Muscle layer of colon (tissue), 2 donors: ENCODE measurements around the gene CCNB2.
"Not testable (repeated sequence)": the region's sequence is repeated elsewhere in the genome, so short reads cannot be mapped to it uniquely, and the experiment has no call there.

Source experiments
- H3K27ac ChIP-seq: one replicate; pipeline ENCODE4 v1.7.0; 2013; ENCODE audit warnings: low read depth, mild to moderate bottlenecking, low read length, moderate library complexity
- H3K27me3 ChIP-seq, 2 donors: one replicate each; pipeline ENCODE4 v1.7.0; 2013; ENCODE audit warnings: low read length in 2 of 2, mild to moderate bottlenecking in 2 of 2; ENCODE audit not compliant: insufficient read depth in 2 of 2, control insufficient read depth in 1 of 2
- H3K36me3 ChIP-seq: one replicate; pipeline ENCODE4 v1.7.0; 2013; ENCODE audit warnings: mild to moderate bottlenecking, low read length; ENCODE audit not compliant: insufficient read depth
- H3K4me1 ChIP-seq: one replicate; pipeline ENCODE4 v1.7.0; 2013; ENCODE audit warnings: mild to moderate bottlenecking, low read length; ENCODE audit not compliant: insufficient read depth
- H3K4me3 ChIP-seq, 2 donors: one replicate each; pipeline ENCODE4 v1.7.0; 2013; ENCODE audit warnings: low read length in 2 of 2, low read depth in 1 of 2, mild to moderate bottlenecking in 1 of 2, moderate library complexity in 1 of 2
- H3K9ac ChIP-seq: one replicate; pipeline ENCODE4 v1.7.0; 2013; ENCODE audit warnings: low read length
- H3K9me3 ChIP-seq: one replicate; pipeline ENCODE4 v1.7.0; 2013; ENCODE audit warnings: mild to moderate bottlenecking, low read length
- donor health status: abdominal sarcoma.
- donor health status: Adenocarcinoma of cecum.

Gene CCNB2

DNA sequence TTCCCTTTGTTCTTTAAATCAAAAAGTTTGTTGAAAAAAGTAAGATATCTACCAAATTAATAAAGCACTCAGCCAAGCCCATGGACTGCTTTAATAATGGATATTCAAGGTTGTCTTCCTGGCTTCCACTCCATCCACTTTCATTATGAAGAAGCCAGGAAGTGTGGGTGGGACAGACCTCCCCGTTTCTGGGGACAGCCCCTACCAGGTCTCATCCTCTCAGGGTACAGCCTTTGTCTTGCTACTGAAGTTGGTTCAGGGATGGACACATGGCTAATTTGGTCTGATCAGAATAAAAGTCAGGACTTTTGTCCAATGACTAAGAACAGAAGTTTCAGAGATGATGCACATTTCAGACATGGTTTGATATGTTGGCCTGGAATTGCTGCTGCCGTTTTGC lies 32.6 kb downstream of the CCNB2 start:
- Histone ChIP-seq H3K9ac (no peak overlapping the region), H3K36me3 (peaks cover 23% of the 10 kb centered on the region), H3K9me3 (no peaks in the 10 kb centered on the region), H3K27me3 (no peaks in the 10 kb centered on the region), H3K4me3 (no peak overlapping the region), H3K27ac (no peak overlapping the region), H3K4me1 (no peaks in the 10 kb centered on the region)

DNA sequence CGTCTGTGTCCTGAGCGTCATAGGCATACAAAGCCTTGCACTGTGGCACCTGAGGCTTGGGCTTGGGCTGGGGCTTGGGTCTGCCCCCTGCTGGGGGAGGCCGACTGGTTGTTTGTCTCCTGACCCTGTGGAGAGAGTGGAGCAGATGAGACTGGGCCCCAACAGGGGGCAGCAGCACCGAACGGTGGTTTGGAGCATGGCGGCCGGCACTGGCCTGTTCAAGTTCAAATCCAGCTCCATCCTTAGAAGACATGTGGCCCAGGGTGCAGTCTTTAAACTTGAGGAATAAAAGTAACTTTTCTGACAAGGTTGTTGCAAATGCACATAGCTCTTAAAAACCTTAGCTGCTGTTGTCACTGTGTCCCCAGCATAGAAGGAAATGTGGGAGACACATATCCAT lies 33.3 kb downstream of the CCNB2 start:
- no peak overlapping the region for H3K4me3 ChIP-seq
- H3K36me3 ChIP-seq: peaks cover 30% of the 10 kb centered on the region
- no peaks in the 10 kb centered on the region for H3K9me3 ChIP-seq
- H3K4me1 ChIP-seq: no peaks in the 10 kb centered on the region
- H3K27ac ChIP-seq: no peak overlapping the region
- no peak overlapping the region for H3K9ac ChIP-seq
- H3K27me3 ChIP-seq: no peaks in the 10 kb centered on the region

DNA sequence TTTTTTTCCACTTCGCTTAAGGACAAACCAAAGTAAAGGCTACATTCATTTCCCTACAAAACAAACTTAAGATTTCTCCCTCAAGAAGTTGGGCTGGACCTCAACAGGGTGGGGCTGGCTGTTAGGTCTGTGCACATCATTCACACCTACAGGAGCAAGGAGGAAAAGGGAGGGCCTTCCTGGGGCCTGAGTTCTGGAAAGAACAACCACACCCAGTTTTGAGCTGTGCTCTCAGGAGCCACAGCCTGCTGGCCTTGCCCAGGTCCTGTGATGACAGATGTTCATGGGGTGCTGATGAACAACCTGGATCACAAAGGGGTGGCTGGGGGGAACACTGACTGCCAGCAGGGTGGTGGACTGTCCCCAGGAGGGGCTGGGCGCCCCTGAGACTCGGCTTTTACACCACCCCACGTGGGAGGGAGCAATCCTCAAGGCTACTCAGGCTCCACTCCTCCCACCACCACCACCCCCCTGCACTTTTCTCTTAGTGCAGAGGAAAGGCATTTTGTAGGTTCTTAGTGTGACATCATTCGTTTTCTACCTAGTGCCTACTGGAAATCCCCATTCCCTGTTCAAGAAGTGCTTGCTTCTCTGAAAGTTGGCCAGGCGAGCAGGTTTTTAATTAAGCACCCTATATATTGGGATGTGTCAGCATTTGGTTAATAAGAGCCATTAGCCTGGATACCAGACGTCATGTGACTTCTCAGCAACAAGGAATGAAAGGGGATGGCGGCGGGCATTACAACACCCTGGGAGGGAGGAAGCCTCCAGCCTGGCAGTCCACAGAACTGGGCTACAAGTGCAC lies 35.7 kb downstream of the CCNB2 start:
- peaks cover 33% of the 10 kb centered on the region for H3K36me3 ChIP-seq

DNA sequence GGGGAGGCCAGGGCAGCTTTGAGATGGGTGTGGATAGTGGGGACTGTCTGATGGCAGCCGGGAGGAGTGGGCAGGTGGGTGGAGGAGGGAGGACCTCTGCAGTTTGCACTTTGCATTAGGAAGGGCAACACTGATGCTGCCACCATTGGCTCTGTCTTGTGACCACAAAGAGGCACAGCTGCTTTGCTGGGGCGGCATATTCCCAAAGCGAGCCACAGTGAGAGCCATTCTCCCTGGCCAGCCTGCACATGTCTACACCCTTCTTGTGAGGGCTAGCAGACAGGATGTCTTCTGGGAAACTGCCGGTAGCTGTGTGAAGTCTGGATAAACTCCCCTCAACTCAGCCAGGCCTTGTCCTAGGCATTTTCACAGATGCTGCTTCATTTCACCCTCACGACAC lies 38.3 kb downstream of the CCNB2 start:
- peaks cover 4% of the 10 kb centered on the region for H3K4me1 ChIP-seq
- H3K27me3 ChIP-seq: no peaks in the 10 kb centered on the region
- no peak overlapping the region for H3K9ac ChIP-seq
- peaks cover 31% of the 10 kb centered on the region for H3K36me3 ChIP-seq
- no peak overlapping the region for H3K27ac ChIP-seq
- no peak overlapping the region for H3K4me3 ChIP-seq
- H3K9me3 ChIP-seq: no peaks in the 10 kb centered on the region

More for the DNA sequence above, 35.7 kb downstream of the CCNB2 start:
- no peak overlapping the region for H3K9ac ChIP-seq
- no peaks in the 10 kb centered on the region for H3K4me1 ChIP-seq
- no peaks in the 10 kb centered on the region for H3K27me3 ChIP-seq
- H3K9me3 ChIP-seq: no peaks in the 10 kb centered on the region
- no peak overlapping the region for H3K4me3 ChIP-seq
- H3K27ac ChIP-seq: no peak overlapping the region

DNA sequence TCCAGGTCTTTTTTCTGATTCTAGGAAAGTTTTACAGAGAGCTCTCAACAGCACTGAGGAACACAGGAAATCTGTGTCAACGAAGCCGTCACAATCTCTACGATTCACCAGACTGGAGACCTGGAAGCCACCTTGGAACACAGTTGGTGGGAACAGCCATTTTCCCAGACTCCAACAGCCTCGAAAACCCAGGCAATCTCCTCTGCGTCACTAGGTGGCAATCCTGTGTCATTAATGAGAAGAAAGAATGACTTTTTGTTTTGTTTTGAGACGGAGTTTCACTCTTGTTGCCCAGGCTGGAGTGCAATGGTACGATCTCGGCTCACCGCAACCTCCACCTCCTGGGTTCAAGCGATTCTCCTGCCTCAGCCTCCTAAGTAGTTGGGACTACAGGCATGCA lies 39.6 kb downstream of the CCNB2 start:
- H3K4me3 ChIP-seq, H3K9ac ChIP-seq, H3K27ac ChIP-seq, H3K4me1 ChIP-seq, H3K9me3 ChIP-seq, H3K27me3 ChIP-seq: not testable (repeated sequence)
- peaks cover 31% of the 10 kb centered on the region for H3K36me3 ChIP-seq

DNA sequence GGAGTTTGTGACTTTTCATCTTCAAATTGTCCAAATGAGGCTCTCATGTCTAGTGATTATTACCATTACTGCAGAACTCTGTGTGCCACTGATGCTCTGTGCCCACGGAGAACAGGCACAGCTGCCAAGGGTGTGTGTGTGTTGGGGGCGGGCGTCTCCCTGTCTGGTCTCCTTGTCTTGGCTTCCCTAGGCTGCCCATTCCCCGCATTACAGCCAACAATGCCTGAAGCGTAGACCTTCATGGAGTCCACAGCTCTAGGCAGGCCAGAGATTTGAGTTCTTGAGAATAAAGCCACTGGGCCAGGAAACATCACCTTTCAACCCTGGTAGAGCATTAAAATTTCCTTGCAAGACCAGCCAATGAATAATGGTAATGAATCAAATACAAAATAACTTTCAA lies 42.7 kb downstream of the CCNB2 start:
- Histone ChIP-seq H3K27me3 (no peaks in the 10 kb centered on the region), H3K36me3 (peaks cover 40% of the 10 kb centered on the region), H3K4me3 (no peak overlapping the region), H3K9me3 (no peaks in the 10 kb centered on the region), H3K9ac (no peak overlapping the region), H3K27ac (no peak overlapping the region), H3K4me1 (peaks cover 8% of the 10 kb centered on the region)

DNA sequence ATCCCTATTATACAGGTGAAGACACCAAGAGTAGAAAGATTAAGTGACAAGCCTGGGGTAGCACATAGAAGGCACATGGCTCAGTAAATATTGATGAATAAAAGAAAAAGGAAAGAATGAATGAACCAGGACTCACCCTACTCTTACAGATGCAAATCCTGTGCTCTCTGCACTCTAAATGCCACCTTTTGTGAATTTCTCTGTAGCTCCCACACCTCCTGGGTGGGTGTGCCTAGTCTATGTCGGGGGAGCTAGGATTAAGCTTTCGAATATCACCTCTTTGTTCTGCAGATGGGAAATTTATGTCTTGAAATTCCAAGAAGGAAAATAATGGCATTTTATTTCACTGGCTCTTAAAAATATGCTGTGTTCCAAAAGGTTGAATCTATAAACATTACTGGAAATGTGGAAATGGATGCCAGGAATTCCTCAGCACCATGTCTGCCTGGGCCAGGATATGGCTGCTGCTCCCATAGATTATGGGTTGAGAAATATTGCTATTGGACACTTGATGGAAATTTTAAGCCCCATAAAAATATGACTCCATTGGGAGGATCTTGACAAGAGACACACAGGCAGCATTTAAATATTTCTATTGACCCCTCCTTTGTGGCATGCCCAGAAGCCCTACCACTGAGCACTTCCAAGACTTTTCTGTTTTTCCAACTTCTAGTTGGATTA lies 43.3 kb downstream of the CCNB2 start:
- Histone ChIP-seq H3K9ac (no peak overlapping the region), H3K27me3 (no peaks in the 10 kb centered on the region), H3K36me3 (peaks cover 40% of the 10 kb centered on the region), H3K4me1 (peaks cover 8% of the 10 kb centered on the region), H3K4me3 (no peak overlapping the region), H3K9me3 (no peaks in the 10 kb centered on the region), H3K27ac (no peak overlapping the region)

DNA sequence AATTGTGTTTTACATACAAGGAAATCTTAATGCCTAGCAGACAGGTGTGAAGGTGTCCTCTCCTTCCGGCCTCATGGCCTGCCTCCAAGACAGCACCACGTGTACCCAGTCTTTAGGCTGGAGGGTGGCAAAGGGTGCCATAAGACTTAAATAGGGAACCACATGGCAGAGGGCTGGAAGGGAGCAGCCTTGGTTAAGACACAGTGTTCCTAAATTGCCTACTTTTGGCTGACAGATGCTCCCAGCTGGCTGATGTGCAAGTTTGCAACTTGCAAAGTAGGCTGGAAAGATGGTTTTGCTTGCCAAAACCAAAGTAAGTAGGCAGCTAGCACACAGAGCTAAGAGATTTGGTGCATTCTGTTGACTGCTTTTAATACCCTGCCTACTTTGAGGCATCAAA lies 45.2 kb downstream of the CCNB2 start:
- H3K27ac ChIP-seq: no peak overlapping the region

DNA sequence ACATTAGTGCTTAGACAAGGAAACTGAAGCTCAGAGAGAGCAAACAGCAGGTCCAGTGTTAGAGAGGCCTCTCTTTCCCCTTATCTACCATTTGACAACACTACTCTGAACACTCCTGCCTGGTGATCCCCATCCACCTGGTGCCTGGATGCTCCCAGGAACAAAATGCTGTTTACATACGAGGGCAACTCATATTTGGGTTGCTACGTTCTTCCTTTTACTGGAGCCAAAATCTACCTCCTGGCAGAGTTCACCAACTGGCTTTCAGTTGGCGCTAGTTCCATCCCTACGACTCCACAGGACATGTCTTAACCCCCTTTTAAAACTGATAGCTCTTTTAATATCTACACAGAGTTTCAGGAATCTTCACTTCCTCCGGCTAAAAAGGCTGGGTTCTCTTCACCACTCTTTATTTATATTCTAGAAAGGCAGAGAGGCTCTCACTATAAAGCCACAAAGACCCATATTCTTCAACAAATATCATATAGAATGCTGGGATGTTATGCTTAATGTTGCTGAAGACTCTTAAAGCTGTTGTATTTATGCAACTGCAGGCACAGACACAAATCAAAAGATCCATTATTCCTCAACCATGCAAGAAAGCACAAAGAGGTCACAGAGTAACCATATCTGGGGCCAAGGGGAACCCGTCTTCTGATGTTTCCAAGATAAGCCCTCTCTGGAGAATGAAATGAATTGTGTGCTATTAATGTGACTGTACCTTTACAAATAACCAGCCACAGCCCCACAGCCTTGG lies 47.9 kb downstream of the CCNB2 start:
- Histone ChIP-seq H3K36me3 (peaks cover 44% of the 10 kb centered on the region), H3K4me1 (peaks cover 8% of the 10 kb centered on the region), H3K27ac (no peak overlapping the region), H3K4me3 (no peak overlapping the region), H3K9ac (no peak overlapping the region), H3K27me3 (no peaks in the 10 kb centered on the region), H3K9me3 (no peaks in the 10 kb centered on the region)

More for the DNA sequence above, 45.2 kb downstream of the CCNB2 start:
- peaks cover 36% of the 10 kb centered on the region for H3K36me3 ChIP-seq
- peaks cover 8% of the 10 kb centered on the region for H3K4me1 ChIP-seq
- no peak overlapping the region for H3K9ac ChIP-seq
- H3K4me3 ChIP-seq: no peak overlapping the region
- no peaks in the 10 kb centered on the region for H3K9me3 ChIP-seq
- no peaks in the 10 kb centered on the region for H3K27me3 ChIP-seq

DNA sequence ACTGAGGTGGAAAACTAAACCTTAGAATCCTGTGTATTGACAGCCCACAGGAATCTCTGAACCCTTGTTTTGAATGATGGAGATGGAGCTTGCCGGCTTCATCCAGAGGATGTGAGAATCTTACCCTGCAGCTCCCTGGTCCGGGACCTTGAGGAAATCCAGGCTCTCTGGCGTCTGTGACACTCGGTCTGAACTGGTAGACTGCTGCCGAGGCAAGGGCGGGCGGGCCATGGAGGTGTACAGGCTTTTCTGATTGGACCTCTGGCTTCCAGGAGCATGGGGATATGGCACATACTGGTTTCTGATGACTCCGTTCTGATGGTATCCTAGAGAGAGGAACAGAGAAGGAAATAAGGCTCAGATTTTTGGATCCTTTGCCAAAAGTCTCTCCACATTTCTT lies 48.5 kb downstream of the CCNB2 start:
- Histone ChIP-seq H3K4me1 (peaks cover 2% of the 10 kb centered on the region), H3K9ac (no peak overlapping the region), H3K4me3 (no peak overlapping the region), H3K27ac (no peak overlapping the region), H3K36me3 (peaks cover 47% of the 10 kb centered on the region), H3K27me3 (no peaks in the 10 kb centered on the region), H3K9me3 (no peaks in the 10 kb centered on the region)

DNA sequence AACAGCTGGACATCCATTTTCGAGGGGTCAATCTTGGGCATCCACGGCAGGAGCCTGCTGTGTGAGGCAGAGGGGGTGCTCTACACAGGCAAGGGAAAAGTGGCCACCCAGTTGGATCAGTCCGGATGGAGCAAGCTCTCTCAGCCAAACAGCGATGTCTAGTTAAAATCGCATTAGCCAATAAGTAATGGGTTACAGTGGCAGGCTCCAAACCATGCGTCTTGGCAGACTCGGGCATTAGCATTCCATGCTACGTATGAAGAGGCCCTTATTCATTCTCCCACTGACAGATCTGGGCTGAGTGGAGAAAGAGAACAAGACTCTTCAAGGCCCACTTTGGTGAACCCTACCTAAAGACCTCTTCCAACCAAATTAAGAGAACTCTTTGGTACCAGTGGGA lies 49.3 kb downstream of the CCNB2 start:
- Histone ChIP-seq H3K27ac (no peak overlapping the region), H3K4me3 (no peak overlapping the region), H3K9me3 (no peaks in the 10 kb centered on the region), H3K27me3 (no peaks in the 10 kb centered on the region), H3K4me1 (no peaks in the 10 kb centered on the region), H3K36me3 (peaks cover 54% of the 10 kb centered on the region), H3K9ac (no peak overlapping the region)
